Fibroblast of lung (primary cell): Measurements from ENCODE around the gene ASXL1.

Experiments
- CTCF ChIP-seq, 2 donors: IDR thresholded peaks in 1 of 2; conservative IDR thresholded peaks in 1 of 2; 1 replicate in 1 of 2; 2 replicates in 1 of 2; pipeline ENCODE4 v1.5.1; 2011 to 2012; ENCODE audit warnings: low read length in 2 of 2, control low read depth in 1 of 2, inconsistent platforms in 1 of 2, low read depth in 1 of 2, mild to moderate bottlenecking in 1 of 2
- EZH2 ChIP-seq: IDR thresholded peaks from 2 replicates; pipeline ENCODE4 v1.5.1; 2012; ENCODE audit warnings: low read length, control low read depth, mild to moderate bottlenecking; ENCODE audit errors: missing control alignments

GRCh38 chr20:32467506-32468312 is 109.6 kb downstream of the ASXL1 start:
- TF ChIP-seq CTCF (conservative IDR thresholded peaks at IDR 0.05 in 1 of 2, IDR thresholded peaks at IDR 0.05 in 1 of 2; ENCODE audit: low read depth in 1 of 2, low read length in 2 of 2): no peak
- TF ChIP-seq EZH2: no peak
